ENCODE data around the gene HSFY2.
"Not testable (repeated sequence)": the region's sequence is repeated elsewhere in the genome, so short reads cannot be mapped to it uniquely, and the experiment has no call there.

DNA sequence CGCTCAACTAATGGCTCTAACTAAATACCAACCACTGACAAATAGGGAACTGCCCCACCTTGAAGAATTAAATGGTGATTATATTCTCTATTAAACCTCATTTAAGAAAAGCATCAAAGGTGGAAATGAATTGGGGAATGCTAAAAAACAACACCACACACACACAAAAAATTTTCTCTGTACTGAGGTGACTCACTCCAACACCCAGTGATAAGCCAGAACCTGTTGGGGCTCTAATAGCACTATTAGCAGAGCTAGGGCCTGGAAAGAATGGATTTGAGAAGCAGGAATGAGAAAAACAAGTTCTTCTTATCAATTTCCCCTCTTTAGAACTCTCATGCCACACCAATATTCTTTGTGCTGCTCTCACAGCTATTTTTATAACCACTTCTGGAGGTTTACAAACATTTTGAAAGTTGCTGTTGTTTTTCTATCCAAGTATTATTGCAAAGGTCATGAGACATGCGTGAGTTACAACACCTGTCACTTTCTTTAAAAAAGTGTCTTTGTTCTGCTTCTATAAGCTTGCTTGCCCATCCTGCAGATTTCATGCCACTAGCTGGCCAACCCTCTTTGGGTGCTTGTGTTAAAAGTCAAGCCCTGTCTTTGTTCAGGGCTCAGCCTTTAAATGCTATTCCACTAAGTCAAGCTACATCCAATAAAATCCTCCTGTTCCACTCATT lies 20.3 kb downstream of the HSFY2 start:
- TF ChIP-seq, protein P1, sequence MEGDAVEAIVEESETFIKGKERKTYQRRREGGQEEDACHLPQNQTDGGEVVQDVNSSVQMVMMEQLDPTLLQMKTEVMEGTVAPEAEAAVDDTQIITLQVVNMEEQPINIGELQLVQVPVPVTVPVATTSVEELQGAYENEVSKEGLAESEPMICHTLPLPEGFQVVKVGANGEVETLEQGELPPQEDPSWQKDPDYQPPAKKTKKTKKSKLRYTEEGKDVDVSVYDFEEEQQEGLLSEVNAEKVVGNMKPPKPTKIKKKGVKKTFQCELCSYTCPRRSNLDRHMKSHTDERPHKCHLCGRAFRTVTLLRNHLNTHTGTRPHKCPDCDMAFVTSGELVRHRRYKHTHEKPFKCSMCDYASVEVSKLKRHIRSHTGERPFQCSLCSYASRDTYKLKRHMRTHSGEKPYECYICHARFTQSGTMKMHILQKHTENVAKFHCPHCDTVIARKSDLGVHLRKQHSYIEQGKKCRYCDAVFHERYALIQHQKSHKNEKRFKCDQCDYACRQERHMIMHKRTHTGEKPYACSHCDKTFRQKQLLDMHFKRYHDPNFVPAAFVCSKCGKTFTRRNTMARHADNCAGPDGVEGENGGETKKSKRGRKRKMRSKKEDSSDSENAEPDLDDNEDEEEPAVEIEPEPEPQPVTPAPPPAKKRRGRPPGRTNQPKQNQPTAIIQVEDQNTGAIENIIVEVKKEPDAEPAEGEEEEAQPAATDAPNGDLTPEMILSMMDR (IDR thresholded peaks at IDR 0.05), result not testable (repeated sequence)
- not testable (repeated sequence) for TF ChIP-seq EP300, POLR2AphosphoS5 (IDR thresholded peaks at IDR 0.05)

Data from suprapubic skin (tissue), 4 donors.